ENCODE data around the gene PLAAT5.

The PLAAT5 gene

DNA sequence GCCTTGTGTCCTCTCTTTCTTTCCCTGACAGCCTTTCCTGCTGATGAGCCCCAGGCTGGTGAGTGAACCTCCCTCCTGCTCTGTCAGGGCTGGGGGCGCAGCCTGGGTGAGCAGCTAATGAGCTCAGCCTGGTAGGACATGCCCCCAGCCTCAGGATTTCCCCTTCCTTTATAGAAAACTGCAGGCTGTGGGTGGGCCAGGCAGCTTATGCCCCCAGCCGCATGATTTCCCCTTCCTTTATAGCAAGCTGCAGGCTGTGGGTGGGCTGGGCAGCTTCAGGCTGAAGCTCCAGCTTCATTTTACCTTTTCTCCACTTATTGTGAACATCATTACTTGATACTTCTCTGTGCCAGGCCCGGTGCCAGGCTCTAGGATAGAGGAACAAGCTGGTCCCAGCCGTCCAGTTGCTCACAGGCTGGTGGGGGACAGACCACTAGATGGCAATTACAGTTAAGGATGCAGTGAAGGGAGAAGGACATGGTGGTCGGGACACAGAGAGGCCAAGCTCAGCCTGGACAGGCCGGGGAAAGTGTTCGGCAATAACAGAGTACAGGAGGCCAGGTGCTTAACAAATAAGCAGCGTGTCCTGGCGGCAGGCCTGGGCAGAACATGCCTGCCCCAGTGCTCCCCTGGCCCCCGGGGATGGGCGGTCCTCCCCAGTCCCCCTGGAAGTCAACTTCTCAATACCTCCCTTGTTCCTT is 20.2 kb upstream of the PLAAT5 start:
- no peak for DNase-seq

DNA sequence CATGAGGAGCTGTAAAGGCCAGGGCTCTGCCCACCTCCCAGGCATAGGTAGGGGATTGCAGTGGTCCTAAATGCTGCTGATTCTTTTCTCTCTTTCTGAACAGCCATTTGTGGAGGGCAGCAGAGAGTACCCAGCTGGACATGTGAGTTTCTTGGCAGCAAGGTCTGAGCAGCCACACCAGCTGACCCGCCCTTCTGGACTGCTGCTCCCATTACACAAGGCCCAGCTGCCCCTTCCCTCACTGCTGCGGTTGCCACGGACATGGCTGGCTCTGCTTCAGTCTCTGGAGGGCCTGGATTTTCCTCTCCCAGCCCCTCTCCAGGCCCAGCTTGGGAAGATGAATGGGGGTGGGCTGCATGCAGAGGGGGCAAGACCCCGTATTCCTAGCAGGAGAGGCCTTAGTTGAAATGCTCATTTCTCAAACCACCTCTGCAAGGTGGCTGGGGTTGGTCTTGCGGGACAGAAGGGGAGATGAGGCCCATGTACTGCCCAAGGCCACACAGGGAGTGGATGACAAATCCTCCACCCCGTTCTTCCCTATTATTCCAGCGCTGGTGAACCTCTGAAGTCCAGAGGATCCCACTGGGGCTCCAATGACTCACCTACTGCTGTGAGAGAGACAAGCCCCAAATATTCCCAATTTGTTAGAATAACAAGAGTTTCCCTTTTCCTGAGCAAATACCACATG is 19.5 kb upstream of the PLAAT5 start:
- DNase-seq: no peak

DNA sequence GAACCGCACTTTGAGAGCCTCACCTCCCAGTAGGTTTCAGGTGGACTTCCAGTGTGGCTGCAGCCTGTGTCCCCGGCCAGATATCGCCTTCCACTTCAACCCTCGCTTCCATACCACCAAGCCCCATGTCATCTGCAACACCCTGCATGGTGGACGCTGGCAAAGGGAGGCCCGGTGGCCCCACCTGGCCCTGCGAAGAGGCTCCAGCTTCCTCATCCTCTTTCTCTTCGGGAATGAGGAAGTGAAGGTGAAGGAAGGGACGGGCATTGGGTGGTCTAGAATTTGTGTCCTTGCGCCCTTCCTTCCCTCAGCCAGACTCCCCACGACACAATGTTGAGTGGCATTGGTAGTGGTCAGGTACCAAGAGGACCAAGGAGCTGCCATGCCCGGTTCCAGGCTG is 17.8 kb upstream of the PLAAT5 start:
- DNase-seq: no peak

DNA sequence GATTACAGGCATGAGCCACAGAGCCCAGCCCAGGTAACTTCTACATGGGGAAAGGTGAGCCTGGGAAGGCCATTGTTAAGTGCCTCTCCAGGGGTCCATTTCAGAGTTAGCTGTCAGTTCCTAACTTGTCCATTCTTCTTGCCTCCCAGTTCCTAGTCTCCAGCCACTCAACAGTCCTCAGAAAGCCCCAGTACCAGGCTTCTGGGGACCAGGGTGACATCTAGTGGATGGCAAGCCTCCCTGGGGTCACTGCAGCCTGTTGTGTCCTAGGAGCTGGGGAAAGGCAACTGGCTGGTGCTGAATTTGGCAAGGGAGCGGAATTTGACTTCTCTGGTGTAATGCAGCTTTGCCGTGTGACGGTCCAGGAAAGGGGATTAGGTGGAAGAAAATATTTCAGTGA is 17.0 kb upstream of the PLAAT5 start:
- DNase-seq: peak; percentile 12 to 23

DNA sequence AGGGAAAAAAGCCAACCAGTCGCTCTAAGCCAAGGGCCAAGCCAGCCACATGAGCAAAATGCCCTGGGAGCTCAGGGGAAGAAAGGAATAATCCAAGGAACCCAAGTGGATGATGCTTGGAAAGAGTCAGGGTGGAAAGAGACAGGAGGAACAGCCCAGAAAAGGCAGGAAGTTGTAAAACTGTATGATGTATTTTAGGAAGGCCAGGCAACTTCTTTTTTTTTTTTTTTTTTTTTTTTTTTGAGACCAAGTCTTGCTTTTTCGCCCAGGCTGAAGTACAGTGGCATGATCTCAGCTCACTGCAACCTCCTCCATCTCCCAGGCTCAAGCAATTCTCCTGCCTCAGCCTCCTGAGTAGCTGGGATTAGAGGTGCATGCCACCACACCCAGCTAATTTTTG is 16.5 kb upstream of the PLAAT5 start:
- no peak for DNase-seq

DNA sequence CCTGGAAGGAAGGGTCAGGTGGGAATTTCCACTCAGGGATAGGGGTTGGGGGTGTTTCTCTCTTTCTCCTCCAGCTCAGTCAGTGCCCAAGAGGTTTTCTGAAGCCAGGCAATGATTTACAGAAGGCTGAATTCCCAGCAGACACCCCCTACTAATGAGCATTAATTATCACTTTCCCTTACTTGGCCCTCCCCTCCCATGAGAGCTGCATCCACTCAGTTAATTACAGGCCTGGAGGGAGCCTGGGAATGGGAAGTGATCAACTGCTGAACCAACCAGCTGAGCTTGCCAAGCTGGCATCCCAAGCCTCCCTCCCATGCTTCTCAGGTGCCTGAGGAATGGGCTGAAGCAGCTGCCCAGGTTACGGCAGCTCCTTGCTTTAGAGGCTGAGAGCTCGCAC is 15.9 kb upstream of the PLAAT5 start:
- no peak for DNase-seq

DNA sequence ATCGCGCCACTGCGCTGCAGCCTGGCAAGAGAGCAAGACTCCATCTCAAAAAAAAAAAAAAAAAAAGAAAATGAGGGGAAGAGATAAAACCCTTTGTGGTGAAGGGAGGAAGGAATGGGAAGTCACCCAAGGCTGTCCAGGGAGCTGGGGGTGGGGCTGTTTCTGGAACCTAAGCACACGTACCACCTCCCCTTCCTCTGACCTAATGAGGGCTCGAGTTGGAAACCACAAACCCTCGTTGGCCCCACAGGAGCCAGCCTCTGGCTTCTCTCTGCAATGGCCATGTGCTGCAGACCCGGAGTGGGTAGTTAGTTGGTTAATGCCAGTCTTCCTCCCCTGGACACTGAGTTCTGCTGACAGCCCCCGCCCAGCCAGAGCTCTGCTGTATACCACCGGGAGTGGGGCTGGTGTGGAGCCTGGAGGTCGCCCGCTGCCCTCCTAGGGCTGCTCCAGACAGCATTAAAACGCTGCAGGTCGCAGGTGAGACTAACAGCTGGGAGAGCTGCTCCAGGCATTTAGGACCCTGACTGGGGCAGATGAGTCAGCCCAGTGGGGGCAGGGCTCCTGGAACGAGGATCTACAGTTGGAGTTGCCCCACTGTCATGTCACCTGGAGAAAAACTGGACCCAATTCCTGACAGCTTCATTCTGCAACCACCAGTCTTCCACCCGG is 15.0 kb upstream of the PLAAT5 start, which contains the start of gene LGALS12:
TSS of gene LGALS12 (plus strand) at position 228 of the 672 bp plus-strand sequence. CDS start at position 603, 375 bp downstream.
- DNase-seq: no peak

DNA sequence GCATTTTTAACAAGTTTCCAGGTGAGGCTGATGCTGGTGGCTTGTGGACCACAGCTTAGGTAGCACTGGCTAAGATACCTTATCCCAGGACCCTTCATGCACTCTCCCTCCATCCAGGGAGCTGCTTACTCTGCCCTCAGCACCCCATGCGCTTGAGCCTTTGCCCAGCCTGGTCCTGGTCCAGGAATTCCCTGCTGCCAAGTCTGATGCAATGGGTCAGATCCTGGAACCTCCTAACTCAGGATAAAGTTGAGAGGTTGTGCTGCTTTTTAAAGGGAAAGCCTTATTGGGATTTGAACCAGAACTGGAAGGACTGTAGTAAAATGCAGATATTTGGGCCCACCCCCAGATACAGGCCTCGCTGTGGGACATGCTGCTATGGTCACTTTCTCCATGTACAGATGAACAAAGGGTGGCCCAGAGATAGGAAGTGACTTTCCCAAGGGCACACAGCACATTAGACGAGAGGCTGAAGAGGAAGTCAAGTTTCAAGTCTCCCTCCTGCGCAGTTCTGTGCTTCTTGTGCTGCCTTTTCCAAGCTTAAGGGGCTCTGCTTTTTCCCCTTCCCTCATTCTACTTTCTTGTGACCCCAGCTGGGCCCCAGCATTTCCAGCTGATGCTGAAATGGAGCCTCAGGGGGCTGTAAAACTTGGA is 14.1 kb upstream of the PLAAT5 start:
- DNase-seq: no peak

DNA sequence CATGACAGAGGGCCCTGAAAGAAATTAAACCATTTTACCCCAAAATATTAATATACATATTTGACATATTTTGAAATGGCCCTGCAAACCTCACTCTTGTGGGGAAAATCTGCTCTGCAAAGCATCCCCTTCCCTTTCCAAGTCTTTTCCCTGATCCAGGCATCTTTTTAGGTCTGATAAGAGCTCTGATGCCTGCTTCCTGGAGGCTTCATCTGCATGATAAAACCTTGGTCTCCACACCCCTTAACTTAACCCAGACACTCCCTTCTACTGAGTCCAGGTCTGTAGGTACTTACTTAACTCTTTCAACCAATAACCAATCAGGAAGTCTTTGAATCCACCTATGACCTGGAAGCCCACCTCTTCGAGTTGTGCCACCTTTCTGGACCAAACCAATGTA is 13.1 kb upstream of the PLAAT5 start:
- no peak for DNase-seq

DNA sequence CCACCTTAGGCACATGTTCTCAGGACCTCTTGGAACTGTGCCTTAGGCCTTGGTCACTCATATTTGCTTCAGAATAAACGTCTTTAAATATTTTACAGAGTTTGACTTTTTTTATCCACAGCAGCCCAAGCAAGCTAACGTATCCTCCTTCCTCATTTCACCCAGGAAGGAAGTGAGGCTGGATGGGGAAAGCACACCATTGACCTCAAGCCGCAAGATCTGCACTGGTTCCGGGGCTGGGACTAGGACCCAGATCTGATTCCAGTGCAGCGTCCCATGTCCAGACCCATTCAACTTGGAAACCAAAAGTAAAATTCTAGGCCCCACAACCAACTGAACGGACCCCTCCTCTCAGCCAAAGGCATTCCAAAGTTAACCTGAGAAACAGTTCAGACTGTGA is 12.5 kb upstream of the PLAAT5 start:
- DNase-seq: no peak

DNA sequence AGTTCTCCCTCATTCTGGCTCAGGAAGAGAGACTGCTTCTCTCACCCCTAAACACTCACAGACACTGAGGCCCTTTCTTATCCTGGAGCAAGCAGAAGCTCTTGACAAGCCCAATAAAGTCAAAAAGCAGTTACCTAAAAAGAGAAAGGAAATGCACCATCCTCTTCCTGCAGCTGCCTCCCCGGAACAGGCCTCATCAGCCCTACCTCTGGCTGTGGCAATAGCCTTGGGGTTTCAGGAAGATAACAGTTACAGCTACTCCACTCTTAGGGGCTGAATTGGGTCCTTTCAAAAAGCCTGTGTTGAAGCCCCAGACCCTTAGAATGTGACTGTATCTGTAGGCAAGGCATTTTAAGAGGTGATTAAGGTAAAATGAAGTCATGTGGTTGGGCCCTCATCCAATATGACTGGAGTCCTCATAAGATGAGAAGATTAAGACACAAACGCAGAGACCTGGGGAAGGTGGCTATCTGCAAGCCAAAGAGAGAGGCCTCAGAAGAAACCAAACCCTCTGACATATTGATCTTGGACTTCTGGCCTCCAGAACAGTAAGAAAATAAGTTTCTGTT is 11.4 kb upstream of the PLAAT5 start:
- DNase-seq: no peak

DNA sequence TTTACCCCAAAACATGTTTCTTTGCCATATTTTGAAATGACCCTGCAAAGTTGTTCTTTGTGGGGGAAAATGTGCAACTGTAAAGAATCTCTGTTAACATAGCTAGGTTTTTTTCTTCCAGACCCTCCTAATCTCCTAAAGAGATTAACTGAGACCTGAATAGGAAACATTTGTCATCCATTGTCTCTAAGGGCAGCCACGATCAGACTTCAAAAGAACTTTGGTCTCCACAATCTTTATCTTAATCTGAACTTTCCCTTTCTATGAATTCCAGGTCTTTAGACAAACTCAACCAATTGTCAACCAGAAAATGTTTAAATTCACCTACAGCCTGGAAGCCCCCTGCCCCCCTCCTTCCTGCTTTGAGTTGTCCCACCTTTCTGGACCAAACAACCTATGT is 10.3 kb upstream of the PLAAT5 start:
- DNase-seq: no peak

DNA sequence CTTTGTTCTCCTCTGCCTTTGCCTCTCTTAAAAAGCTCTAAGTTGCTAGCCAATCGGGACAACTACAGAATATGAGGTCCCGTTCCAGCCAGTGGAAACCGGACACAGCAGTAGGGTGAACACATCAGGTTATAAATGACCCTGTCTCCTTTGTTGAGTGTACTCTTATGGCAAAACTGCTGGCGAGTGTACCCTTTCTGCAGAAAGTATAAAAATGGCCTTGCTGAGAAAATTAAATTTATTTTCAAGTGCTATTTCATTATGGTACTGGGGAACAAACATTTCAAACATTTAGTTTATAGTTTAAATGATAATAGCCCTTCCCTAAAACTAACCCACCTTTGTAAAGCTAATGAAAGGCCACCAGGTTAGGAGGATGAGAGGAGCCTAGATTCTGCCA is 8.9 kb upstream of the PLAAT5 start:
- no peak for DNase-seq

DNA sequence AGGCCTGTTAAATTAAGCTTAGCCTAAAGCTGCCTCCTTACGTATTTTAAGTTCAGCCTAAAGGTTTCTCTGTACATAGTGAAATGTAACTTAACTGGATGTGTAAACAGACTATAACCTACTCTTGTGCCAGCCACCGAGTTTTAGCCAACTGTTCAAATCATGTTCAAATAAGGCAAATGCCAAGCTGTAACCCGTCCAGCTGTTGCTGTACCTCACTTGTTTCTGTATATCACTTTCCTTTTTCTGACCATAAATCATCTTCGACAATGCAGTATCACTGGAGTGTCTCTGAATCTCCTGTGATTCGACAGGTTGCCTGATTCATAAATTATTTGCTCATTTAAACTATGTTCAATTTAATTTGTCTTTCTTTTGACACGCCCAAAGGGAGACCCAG is 4.0 kb upstream of the PLAAT5 start:
- no peak for DNase-seq

DNA sequence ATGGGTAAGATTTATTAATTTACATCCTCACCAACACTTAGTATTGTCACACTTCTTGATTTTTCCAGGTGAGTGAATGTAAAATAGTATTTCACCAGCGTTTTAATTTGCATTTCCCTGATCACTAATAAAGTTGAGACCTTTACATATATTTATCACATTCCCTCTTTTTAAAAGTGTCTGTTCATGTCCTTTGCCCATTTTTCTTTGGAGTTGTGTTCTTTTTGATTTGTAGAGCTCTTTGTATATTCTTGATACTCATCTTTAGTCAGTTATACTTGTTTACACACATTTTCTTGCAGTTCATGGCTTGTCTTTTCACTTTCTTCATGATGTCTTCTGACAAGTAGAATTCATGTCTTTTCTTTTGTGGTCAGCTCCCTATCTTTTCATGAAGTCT is 2.2 kb upstream of the PLAAT5 start:
- no peak for DNase-seq

DNA sequence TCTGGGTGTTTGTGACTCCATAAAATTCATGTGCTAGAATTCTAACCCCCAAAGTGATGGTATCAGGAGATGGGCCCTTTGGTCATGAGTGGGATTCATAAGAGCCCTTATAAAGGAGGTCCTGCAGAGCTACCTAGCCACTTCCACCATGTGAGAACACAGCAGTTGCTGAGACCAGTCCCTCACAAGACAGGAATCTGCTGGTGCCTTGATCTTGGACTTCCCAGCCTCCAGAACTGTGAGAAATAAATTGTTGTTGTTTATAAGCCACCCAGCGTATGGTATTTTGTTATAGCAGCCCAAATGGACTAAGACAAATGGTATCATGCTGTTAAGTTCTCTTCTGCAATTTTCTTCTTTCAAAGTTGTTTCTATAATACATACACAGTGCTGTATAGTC is 1.5 kb upstream of the PLAAT5 start:
- DNase-seq: no peak

DNA sequence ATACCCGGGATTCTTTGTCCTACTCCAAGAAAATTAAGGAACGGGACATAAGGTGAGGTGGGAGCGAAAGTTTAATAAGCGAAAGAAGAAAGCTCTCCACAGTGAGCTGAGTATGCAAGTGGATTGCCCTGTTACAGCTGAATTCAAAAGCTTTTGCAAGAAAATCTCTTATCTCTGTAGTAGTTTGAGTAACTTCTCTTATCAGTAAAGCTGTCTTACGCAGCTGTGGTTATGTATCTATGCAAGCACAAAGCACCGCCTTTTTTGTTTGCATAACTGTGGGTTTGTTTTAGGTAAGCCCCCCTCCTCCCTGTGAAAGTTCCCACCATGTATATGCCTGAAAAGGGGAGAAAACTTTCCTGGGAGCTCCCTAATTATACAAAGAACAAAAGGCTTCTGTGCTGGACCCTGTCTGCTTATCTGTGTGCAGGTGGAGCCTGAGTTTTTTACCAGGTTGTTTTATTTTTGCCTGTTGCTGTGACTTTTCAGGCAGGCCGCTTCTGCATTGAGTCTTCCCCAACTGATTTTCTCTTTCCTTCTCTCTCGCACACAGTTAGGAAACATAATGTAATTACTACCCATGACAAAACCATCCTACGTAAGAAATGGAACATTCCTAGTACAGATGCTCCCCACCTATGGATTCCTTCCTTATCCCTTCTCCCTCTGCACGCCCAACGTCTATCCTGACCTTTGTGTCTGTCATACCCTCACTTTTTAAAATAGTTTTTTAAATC is 837 bp upstream of the PLAAT5 start:
- DNase-seq: no peak

DNA sequence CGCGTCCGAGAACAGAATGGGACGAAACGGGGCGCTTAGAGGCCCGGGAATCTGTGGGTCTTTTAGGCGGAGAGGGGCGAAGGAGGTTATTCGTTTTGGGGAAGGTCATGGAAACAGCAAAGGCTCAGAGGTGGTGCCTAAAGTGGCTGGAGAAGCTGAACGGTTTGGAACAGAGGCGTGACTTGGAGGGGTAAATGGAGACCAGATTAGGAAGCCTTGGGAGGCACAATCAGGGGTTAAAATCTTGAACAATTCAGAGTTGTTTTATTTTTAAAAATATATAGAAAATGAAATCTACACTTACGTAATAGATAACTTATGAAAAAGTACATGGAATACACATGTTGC is 247 bp upstream of the PLAAT5 start:
- DNase-seq: no peak

DNA sequence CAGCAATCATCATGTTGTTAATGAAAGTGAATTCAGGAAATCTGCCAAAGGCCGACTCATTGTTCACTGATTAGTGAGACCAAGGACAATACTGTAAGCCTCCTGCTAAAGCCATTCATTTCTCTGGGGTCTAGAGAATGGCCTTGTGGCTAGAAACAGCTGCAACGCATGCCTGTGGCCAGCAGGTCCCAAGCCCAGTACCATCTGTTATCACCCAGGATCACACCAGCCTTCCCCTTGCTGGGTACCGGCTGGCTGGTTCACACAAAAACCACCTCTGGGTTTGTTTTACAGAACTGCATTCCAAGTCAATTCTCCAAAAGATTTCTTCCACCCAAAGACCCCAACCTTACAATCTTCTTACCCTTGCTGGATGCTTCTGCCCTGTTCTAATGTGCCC is 1.1 kb downstream of the PLAAT5 start:
- no peak for DNase-seq

DNA sequence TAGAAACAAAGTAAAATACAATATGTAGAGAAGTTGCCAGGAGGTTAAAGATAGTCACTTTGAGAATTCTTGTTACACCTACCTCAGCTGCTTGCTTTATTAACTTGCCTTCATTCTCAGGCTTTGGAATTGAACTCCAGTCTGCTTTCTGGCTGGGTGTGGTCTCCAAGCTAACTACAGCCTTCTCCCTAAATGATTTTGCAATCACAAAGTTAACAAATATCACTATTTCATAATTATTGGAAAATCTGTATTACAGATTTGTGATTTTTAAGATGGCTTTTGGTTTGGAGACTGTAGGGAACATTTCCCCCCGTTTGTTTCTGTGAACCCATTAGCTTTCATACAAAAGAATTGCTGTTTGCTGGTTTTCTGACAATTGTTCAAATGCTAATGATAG is 2.2 kb downstream of the PLAAT5 start:
- no peak for DNase-seq

DNA sequence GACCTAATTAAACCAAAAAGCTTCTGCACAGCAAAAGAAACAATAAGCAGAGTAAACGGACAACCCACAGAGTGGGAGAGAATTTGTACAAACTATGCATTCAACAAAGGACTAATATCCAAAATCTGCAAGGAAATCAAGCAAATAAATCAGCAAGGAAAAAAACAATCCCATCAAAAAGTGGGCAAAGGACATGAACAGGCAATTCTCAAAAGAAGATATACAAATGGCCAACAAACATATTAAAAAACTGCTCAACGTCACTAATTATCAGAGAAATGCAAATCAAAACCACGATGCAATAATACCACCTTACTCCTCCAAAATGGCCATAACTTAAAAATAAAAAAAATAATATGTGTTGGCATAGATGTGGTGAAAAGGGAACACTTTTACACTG is 5.2 kb downstream of the PLAAT5 start:
- no peak for DNase-seq

DNA sequence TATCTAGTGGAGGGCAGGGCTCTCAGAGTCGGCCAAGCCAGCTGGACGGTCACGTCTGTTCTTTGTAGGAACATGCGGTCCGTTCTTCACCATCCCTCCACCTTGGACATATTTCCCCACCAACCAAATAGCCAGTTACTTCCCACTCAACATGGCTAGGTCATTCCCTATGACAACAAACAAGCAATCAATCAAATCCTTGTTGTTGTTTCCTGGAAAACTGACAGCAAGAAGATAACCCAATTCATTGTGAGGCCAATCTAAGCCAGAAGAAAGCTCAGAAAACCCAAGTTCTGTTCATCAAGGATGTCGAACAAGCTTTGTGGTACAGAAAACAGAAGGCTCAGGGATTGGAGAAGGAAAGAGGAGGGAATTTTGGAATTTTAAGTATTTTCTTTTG is 10.9 kb downstream of the PLAAT5 start:
- no peak for DNase-seq

DNA sequence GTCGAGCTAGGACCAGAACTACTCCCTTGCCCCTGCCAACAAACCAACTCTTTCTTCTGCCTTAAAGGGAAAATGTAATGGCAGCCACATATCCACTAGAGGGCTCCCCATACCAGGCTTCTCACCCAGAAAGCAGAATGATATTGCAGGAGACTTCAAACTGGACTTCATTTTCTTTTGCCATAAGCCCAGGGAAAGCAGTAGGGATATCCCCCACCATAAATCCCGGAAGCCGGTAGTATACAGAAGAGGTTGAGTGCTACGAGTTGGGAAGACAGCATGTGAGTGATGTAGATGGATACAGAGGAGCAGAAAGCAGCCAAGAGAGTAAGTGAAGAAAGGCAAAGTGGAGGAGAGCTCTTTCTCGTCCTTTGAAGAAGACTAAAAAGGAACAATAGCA is 12.1 kb downstream of the PLAAT5 start:
- DNase-seq: peak; percentile 23 to 51
